ENCODE data around the gene SHANK1.

DNA sequence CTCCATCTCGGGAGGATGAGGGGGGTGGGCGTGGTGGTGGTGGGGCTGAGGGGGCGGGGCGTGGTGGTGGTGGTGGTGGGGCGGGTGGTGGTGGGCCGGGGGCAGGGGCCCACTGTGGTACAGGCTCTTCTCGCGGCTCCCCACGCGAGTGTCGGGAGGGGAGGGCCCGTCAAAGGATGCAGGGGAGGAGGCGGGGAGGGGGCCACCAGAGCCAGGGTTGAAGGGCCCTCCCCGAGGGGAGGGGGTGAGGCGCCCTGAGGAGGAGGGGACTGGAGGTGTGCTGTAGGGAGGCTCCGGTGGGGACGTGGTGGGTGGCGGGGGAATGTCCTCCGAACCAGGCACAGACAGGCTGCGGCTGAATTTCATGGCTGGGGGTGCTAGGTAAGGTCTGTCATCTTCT is 50.7 kb downstream of the SHANK1 start:
- TF ChIP-seq, protein P1, sequence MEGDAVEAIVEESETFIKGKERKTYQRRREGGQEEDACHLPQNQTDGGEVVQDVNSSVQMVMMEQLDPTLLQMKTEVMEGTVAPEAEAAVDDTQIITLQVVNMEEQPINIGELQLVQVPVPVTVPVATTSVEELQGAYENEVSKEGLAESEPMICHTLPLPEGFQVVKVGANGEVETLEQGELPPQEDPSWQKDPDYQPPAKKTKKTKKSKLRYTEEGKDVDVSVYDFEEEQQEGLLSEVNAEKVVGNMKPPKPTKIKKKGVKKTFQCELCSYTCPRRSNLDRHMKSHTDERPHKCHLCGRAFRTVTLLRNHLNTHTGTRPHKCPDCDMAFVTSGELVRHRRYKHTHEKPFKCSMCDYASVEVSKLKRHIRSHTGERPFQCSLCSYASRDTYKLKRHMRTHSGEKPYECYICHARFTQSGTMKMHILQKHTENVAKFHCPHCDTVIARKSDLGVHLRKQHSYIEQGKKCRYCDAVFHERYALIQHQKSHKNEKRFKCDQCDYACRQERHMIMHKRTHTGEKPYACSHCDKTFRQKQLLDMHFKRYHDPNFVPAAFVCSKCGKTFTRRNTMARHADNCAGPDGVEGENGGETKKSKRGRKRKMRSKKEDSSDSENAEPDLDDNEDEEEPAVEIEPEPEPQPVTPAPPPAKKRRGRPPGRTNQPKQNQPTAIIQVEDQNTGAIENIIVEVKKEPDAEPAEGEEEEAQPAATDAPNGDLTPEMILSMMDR (conservative IDR thresholded peaks at IDR 0.05; ENCODE audit: low read length) = no peak
- TF ChIP-seq EZH2phosphoT487 (IDR thresholded peaks at IDR 0.05; ENCODE audit: borderline replicate concordance, low read depth, low read length) = no peak

Measured in OCI-LY7 (cell line).